Measurements from ENCODE around the gene PVALEF.

- TF ChIP-seq ZNF274 (IDR thresholded peaks at IDR 0.05; ENCODE audit: low read depth, low read length) (no peak), YY1 (IDR thresholded peaks at IDR 0.05; ENCODE audit: insufficient read depth, insufficient read length) (no peak)
These were observed 33.6 kb downstream of the PVALEF start for GRCh38 chr17:81198826-81199481.

Measured in NT2/D1 (cell line).